ENCODE measurements around the gene CD80. TPM values are rescaled to one million over a fixed set of nuclear protein-coding genes. Genes with fewer than 3 reads are reported as not detected.
A peak's percentile ranks its signal among the peaks of the same experiment; 100 is the strongest.

Gene CD80
- total and polyA plus RNA-seq, 10 of the 15 experiments (the other 5 are each of a cell fraction or from before 2014, with no cell fraction given) = 41.4 to 137 (median 58.1) TPM

DNA sequence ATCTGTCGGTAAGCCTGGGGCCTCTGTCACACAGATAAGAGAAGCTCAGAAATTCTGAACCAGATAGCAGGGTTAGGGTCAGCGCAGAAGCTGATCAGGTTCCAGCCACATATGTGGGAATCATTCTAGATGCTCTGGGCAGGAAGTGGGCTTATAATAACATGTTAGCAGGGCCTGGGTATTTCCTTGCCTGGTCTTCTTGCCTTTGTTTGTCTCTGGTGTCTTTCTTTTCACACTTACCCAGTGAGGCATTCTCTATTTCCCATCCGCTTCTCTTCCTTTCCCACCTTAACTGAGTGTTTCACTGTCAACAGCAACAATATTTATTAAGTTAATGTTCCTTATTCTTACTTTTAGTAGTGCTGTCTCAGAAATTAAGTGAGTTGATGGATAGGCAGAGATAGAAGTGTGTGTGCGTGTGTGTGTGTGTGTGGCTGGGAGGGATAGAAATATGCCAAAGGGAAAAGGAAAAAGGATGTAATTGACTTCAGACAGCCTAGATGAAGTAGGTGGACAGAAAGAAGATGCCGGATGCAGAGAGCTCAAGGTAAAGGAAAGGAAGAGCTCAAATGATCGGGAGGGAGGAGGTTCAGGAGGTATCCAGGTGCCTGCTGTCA is 40.3 kb upstream of the CD80 start (continued):
- peak; percentile 13; the same call in 1 of the 2 replicates for TF ChIP-seq EED (IDR thresholded peaks at IDR 0.05; ENCODE audit: low read depth)
- TF ChIP-seq ETV6 (conservative IDR thresholded peaks at IDR 0.05 in 1 of 2, IDR thresholded peaks at IDR 0.05 in 1 of 2; ENCODE audit: borderline replicate concordance in 1 of 2, low read depth in 1 of 2) = no peak; a peak in 1 of 4 replicates
- peak; percentile 82; the same call in 1 of the 2 replicates for TF ChIP-seq CHD1 (IDR thresholded peaks at IDR 0.05; ENCODE audit: low read depth, low read length)
- TF ChIP-seq KDM1A (IDR thresholded peaks at IDR 0.05; ENCODE audit: borderline replicate concordance) = no peak
- TF ChIP-seq, protein P1, sequence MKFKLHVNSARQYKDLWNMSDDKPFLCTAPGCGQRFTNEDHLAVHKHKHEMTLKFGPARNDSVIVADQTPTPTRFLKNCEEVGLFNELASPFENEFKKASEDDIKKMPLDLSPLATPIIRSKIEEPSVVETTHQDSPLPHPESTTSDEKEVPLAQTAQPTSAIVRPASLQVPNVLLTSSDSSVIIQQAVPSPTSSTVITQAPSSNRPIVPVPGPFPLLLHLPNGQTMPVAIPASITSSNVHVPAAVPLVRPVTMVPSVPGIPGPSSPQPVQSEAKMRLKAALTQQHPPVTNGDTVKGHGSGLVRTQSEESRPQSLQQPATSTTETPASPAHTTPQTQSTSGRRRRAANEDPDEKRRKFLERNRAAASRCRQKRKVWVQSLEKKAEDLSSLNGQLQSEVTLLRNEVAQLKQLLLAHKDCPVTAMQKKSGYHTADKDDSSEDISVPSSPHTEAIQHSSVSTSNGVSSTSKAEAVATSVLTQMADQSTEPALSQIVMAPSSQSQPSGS (IDR thresholded peaks at IDR 0.05; ENCODE audit: low read length) = peak; percentile 52
- TF ChIP-seq PKNOX1 (IDR thresholded peaks at IDR 0.05) = 0 out of 2 replicates have a peak, but pooled peaks have one; percentile 28
- TF ChIP-seq, protein P2, sequence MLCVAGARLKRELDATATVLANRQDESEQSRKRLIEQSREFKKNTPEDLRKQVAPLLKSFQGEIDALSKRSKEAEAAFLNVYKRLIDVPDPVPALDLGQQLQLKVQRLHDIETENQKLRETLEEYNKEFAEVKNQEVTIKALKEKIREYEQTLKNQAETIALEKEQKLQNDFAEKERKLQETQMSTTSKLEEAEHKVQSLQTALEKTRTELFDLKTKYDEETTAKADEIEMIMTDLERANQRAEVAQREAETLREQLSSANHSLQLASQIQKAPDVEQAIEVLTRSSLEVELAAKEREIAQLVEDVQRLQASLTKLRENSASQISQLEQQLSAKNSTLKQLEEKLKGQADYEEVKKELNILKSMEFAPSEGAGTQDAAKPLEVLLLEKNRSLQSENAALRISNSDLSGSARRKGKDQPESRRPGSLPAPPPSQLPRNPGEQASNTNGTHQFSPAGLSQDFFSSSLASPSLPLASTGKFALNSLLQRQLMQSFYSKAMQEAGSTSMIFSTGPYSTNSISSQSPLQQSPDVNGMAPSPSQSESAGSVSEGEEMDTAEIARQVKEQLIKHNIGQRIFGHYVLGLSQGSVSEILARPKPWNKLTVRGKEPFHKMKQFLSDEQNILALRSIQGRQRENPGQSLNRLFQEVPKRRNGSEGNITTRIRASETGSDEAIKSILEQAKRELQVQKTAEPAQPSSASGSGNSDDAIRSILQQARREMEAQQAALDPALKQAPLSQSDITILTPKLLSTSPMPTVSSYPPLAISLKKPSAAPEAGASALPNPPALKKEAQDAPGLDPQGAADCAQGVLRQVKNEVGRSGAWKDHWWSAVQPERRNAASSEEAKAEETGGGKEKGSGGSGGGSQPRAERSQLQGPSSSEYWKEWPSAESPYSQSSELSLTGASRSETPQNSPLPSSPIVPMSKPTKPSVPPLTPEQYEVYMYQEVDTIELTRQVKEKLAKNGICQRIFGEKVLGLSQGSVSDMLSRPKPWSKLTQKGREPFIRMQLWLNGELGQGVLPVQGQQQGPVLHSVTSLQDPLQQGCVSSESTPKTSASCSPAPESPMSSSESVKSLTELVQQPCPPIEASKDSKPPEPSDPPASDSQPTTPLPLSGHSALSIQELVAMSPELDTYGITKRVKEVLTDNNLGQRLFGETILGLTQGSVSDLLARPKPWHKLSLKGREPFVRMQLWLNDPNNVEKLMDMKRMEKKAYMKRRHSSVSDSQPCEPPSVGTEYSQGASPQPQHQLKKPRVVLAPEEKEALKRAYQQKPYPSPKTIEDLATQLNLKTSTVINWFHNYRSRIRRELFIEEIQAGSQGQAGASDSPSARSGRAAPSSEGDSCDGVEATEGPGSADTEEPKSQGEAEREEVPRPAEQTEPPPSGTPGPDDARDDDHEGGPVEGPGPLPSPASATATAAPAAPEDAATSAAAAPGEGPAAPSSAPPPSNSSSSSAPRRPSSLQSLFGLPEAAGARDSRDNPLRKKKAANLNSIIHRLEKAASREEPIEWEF (IDR thresholded peaks at IDR 0.05; ENCODE audit: insufficient replicate concordance, low read depth, low read length) = no peak
- peak; percentile 39; the same call in 1 of the 2 replicates for TF ChIP-seq POLR2AphosphoS5 (IDR thresholded peaks at IDR 0.05; ENCODE audit: low read length)
- TF ChIP-seq NR2F1 (conservative IDR thresholded peaks at IDR 0.05) = no peak
- peak; percentile 27; the same call in 1 of the 2 replicates for TF ChIP-seq BMI1 (IDR thresholded peaks at IDR 0.05; ENCODE audit: borderline replicate concordance)
- no peak for TF ChIP-seq ASH2L (IDR thresholded peaks at IDR 0.05; ENCODE audit: borderline replicate concordance, low read depth)
- TF ChIP-seq ZNF24 (IDR thresholded peaks at IDR 0.05) = no peak
- TF ChIP-seq IKZF2 (IDR thresholded peaks at IDR 0.05) = peak in 1 of 2 experiments; percentile 33; a peak in 2 of 4 replicates
- TF ChIP-seq, protein P3, sequence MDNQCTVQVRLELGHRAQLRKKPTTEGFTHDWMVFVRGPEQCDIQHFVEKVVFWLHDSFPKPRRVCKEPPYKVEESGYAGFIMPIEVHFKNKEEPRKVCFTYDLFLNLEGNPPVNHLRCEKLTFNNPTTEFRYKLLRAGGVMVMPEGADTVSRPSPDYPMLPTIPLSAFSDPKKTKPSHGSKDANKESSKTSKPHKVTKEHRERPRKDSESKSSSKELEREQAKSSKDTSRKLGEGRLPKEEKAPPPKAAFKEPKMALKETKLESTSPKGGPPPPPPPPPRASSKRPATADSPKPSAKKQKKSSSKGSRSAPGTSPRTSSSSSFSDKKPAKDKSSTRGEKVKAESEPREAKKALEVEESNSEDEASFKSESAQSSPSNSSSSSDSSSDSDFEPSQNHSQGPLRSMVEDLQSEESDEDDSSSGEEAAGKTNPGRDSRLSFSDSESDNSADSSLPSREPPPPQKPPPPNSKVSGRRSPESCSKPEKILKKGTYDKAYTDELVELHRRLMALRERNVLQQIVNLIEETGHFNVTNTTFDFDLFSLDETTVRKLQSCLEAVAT (IDR thresholded peaks at IDR 0.05) = peak; percentile 94
- TF ChIP-seq, protein P4, sequence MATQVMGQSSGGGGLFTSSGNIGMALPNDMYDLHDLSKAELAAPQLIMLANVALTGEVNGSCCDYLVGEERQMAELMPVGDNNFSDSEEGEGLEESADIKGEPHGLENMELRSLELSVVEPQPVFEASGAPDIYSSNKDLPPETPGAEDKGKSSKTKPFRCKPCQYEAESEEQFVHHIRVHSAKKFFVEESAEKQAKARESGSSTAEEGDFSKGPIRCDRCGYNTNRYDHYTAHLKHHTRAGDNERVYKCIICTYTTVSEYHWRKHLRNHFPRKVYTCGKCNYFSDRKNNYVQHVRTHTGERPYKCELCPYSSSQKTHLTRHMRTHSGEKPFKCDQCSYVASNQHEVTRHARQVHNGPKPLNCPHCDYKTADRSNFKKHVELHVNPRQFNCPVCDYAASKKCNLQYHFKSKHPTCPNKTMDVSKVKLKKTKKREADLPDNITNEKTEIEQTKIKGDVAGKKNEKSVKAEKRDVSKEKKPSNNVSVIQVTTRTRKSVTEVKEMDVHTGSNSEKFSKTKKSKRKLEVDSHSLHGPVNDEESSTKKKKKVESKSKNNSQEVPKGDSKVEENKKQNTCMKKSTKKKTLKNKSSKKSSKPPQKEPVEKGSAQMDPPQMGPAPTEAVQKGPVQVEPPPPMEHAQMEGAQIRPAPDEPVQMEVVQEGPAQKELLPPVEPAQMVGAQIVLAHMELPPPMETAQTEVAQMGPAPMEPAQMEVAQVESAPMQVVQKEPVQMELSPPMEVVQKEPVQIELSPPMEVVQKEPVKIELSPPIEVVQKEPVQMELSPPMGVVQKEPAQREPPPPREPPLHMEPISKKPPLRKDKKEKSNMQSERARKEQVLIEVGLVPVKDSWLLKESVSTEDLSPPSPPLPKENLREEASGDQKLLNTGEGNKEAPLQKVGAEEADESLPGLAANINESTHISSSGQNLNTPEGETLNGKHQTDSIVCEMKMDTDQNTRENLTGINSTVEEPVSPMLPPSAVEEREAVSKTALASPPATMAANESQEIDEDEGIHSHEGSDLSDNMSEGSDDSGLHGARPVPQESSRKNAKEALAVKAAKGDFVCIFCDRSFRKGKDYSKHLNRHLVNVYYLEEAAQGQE (IDR thresholded peaks at IDR 0.05; ENCODE audit: low read depth, low read length) = no peak
- TF ChIP-seq BACH1 (IDR thresholded peaks at IDR 0.05; ENCODE audit: borderline replicate concordance) = peak; percentile 3; the same call in 1 of the 2 replicates
